Panc1 (cell line): ENCODE measurements around the gene DNAL1. TPM values are rescaled to one million over a fixed set of nuclear protein-coding genes. Genes with fewer than 3 reads are reported as not detected.

Experiments
- ATAC-seq: fragments of 200-7000 bp; cut with Tn5 transposase; 2 replicates; pipeline ENCODE4 v1.9.1; 2020; ENCODE audit warnings: mild to moderate bottlenecking, moderate library complexity
- BruUV-seq: library from RNA; stranded (reverse); fragments of 400-500 nt; replicated peaks from 2 replicates; lab custom pipeline; 2021; lab: Mats Ljungman, UMichigan
- CTCF ChIA-PET: fragments of 300-600 bp; sonication (Branson Sonifier 250); formaldehyde crosslinking; loops from one replicate; lab custom pipeline; 2022; ENCODE audit warnings: antibody characterized with exemption; lab: Charles Lee
- POLR2A ChIA-PET: fragments of 300-600 bp; sonication (Branson Sonifier 250); formaldehyde crosslinking; loops from one replicate; lab custom pipeline; 2022; ENCODE audit warnings: antibody characterized with exemption; lab: Charles Lee
- DNase-seq: peaks from one replicate; pipeline ENCODE4 v3.0.0-alpha.2; 2010; ENCODE audit warnings: low read depth, low spot score
- H3K27ac ChIP-seq: 2 replicates; pipeline ENCODE4 v1.5.1; 2011; ENCODE audit warnings: mild to moderate bottlenecking, low read length, inconsistent platforms
- H3K27me3 ChIP-seq: fragments of 200-500 bp; sonication (Bioruptor generic); 2 replicates; pipeline ENCODE4 v1.6.0; 2014; ENCODE audit warnings: low read length, inconsistent platforms; ENCODE audit not compliant: control insufficient read depth, insufficient read depth
- H3K36me3 ChIP-seq: fragments of 200-500 bp; sonication (Bioruptor generic); 2 replicates; pipeline ENCODE4 v1.5.1; 2014; ENCODE audit warnings: inconsistent platforms, mild to moderate bottlenecking, low read length, moderate library complexity; ENCODE audit not compliant: control insufficient read depth, insufficient read depth
- H3K4me1 ChIP-seq: 2 replicates; pipeline ENCODE4 v1.5.1; 2011; ENCODE audit warnings: inconsistent platforms, mild to moderate bottlenecking, low read length, moderate library complexity; ENCODE audit not compliant: control insufficient read depth, insufficient read depth
- H3K4me3 ChIP-seq, 2 experiments: 2 replicates each; pipeline ENCODE4 v1.5.1; 2011 to 2012; ENCODE audit warnings: low read depth in 2 of 2, low read length in 2 of 2, mild to moderate bottlenecking in 2 of 2, inconsistent platforms in 1 of 2, moderate library complexity in 1 of 2
- H3K9me3 ChIP-seq: fragments of 200-500 bp; sonication (Bioruptor generic); 2 replicates; pipeline ENCODE4 v1.5.1; 2014; ENCODE audit warnings: low read depth, mild to moderate bottlenecking, inconsistent platforms, low read length, moderate library complexity; ENCODE audit not compliant: control insufficient read depth, insufficient read depth
- CTCF ChIP-seq: fragments of 450-650 bp; IDR thresholded peaks from 2 replicates; pipeline ENCODE4 v1.5.1; 2017; ENCODE audit warnings: mild to moderate bottlenecking
- POLR2AphosphoS5 ChIP-seq: IDR thresholded peaks from 2 replicates; pipeline ENCODE4 v1.6.1; 2012; ENCODE audit warnings: mild to moderate bottlenecking, low read depth, low read length, moderate library complexity
- REST ChIP-seq, 2 experiments: IDR thresholded peaks; 2 replicates each; pipeline ENCODE4 v1.6.1; 2011 to 2012; ENCODE audit warnings: low read depth in 2 of 2, control low read depth in 1 of 2, low read length in 1 of 2, mild to moderate bottlenecking in 1 of 2, moderate library complexity in 1 of 2; ENCODE audit not compliant: insufficient read depth in 1 of 2
- SIN3A ChIP-seq: IDR thresholded peaks from 2 replicates; pipeline ENCODE4 v1.6.1; 2012; ENCODE audit warnings: low read depth, mild to moderate bottlenecking, low read length, moderate library complexity, borderline replicate concordance; ENCODE audit not compliant: insufficient read depth
- TCF7L2 ChIP-seq: IDR thresholded peaks from 2 replicates; pipeline ENCODE4 v1.6.1; 2011; ENCODE audit warnings: mild to moderate bottlenecking, low read depth, low read length, inconsistent platforms
- in situ Hi-C: cut with HindIII; loops from 2 replicates; pipeline ENCODE4 v1.10.0; 2016; ENCODE audit warnings: low sequenced_read_pairs, low pct_unique_long_range_greater_than_20kb
- intact Hi-C: fragments of 100-400 bp; cut with micrococcal nuclease; formaldehyde crosslinking; loops from one replicate; pipeline ENCODE4 v1.10.0; 2022; ENCODE audit not compliant: unreplicated experiment
- total RNA-seq: library from RNA; stranded (reverse); gene quantifications from one replicate; pipeline ENCODE4 v1.2.1, GENCODE V29; 2021; ENCODE audit not compliant: unreplicated experiment

Gene DNAL1
- total RNA-seq, 1 experiment from 2014 or later, result 15.2 TPM

- POLR2A ChIA-PET, result no interaction called here
- no peaks in the 10 kb centered on the region for H3K9me3 ChIP-seq
- peaks cover 11% of the 10 kb centered on the region for H3K36me3 ChIP-seq
- H3K27me3 ChIP-seq, result no peaks in the 10 kb centered on the region
- intact Hi-C loops (no loop called here), in situ Hi-C loops (no loop called here)
- ATAC-seq (no peak), DNase-seq (no peak)
- CTCF ChIA-PET, result interaction anchor here (0.6 kb wide), 1 partner anchor 306 kb away, joined by 3 read pairs; no protein-coding TSS in a partner anchor
- peaks cover 42% of the 10 kb centered on the region for H3K4me1 ChIP-seq
- BruUV-seq, result no TSS peak
- H3K4me3 ChIP-seq, result no peak overlapping the region
- H3K27ac ChIP-seq, result 0 out of 2 replicates have a peak overlapping the region, but pooled peaks have one; percentile 51
- TF ChIP-seq REST (IDR thresholded peaks at IDR 0.05; ENCODE audit: insufficient read depth in 1 of 2, low read depth in 2 of 2, low read length in 1 of 2) (no peak), SIN3A (no peak), CTCF (no peak), POLR2AphosphoS5 (no peak), TCF7L2 (no peak)
Measured at GRCh38 chr14:73732006-73732405, 87.2 kb downstream of the DNAL1 start.

GRCh38 chr14:73736842-73737241, 92.1 kb downstream of the DNAL1 start:
- POLR2A ChIA-PET, result no interaction called here
- in situ Hi-C loops, result no loop called here

More at GRCh38 chr14:73736842-73737241, 92.1 kb downstream of the DNAL1 start:
- intact Hi-C loops, result no loop called here
- no peak for TF ChIP-seq POLR2AphosphoS5
- TF ChIP-seq TCF7L2, result no peak
- TF ChIP-seq REST (IDR thresholded peaks at IDR 0.05; ENCODE audit: insufficient read depth in 1 of 2, low read depth in 2 of 2, low read length in 1 of 2), result no peak
- no peak for TF ChIP-seq CTCF
- no peak for TF ChIP-seq SIN3A
- Histone ChIP-seq H3K27me3 (no peaks in the 10 kb centered on the region), H3K27ac (no peak overlapping the region), H3K4me1 (peaks cover 31% of the 10 kb centered on the region), H3K9me3 (no peaks in the 10 kb centered on the region), H3K36me3 (no peaks in the 10 kb centered on the region; the same call in 1 of the 2 replicates), H3K4me3 (no peak overlapping the region)
- CTCF ChIA-PET, result no interaction called here
- DNase-seq, result no peak
- BruUV-seq, result no TSS peak
- ATAC-seq, result no peak
